Measurements from ENCODE around the gene HORMAD2.

Gene HORMAD2

DNA sequence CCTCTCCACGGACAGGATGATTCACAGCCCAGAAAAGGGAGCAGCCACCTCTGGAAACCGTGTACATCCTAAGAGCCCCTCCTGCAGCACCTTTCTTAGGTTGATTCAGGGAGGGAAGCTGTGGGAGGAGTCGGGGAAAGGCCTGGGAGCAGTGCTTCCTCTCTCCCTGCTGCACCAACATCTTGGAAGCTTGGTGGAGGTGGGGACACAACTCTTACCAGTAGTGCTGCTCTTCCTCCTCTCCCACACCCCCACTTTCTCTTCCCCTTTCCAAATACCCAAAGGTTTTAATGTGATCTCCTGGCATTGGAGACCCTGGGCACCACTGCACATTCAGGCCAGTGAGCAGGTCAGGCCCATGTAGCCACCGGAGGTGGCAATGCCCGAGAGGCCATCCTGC is 46.4 kb upstream of the HORMAD2 start:
- no CpG with 5 or more reads among the region's 5 CpGs for WGBS (ENCODE audit: extremely low coverage, insufficient coverage, insufficient read length)
- Histone ChIP-seq H3K27me3 (ENCODE audit: insufficient read depth, low read length) (no peaks in the 10 kb centered on the region), H3K4me1 (ENCODE audit: control insufficient read depth in 1 of 2, insufficient read depth in 2 of 2, low read length in 2 of 2) (peaks cover 20 to 27% of the 10 kb centered on the region in 2 experiments), H3K79me1 (ENCODE audit: low read length) (peaks cover 7% of the 10 kb centered on the region), H3K4me3 (ENCODE audit: low read depth, low read length) (no peak overlapping the region), H2AK5ac (ENCODE audit: low read length) (no peak overlapping the region), H3K23ac (ENCODE audit: low read length) (no peak overlapping the region), H3K14ac (ENCODE audit: low read length) (no peak overlapping the region), H3K4me2 (ENCODE audit: low read length) (no peak overlapping the region), H4K91ac (ENCODE audit: low read depth, low read length) (no peak overlapping the region), H2AFZ (ENCODE audit: insufficient read depth, low read length, poor library complexity) (no peak overlapping the region), H3K9me3 (ENCODE audit: insufficient read depth, low read depth, low read length) (no peaks in the 10 kb centered on the region), H2BK120ac (ENCODE audit: insufficient read depth, low read length, poor library complexity) (no peak overlapping the region), H3K79me2 (ENCODE audit: control insufficient read depth, insufficient read depth, low read length, poor library complexity) (peaks cover 4% of the 10 kb centered on the region), H3K18ac (ENCODE audit: low read length) (no peak overlapping the region), H4K8ac (ENCODE audit: low read depth, low read length) (no peak overlapping the region), H3K9ac (ENCODE audit: low read length) (no peak overlapping the region), H3K36me3 (ENCODE audit: control insufficient read depth in 1 of 2, insufficient read depth in 2 of 2, low read length in 2 of 2) (peaks cover 0 to 1% of the 10 kb centered on the region in 2 experiments), H3K27ac (ENCODE audit: low read depth, low read length) (no peak overlapping the region), H4K12ac (ENCODE audit: low read depth, low read length) (no peak overlapping the region), H3K4ac (ENCODE audit: low read depth, low read length) (no peak overlapping the region), H2BK5ac (ENCODE audit: low read depth, low read length, poor library complexity) (no peak overlapping the region), H2BK12ac (ENCODE audit: low read length) (no peak overlapping the region)
- DNase-seq = no peak

GRCh38 chr22:30036656-30037055 is 43.6 kb upstream of the HORMAD2 start:
- H3K4ac ChIP-seq (ENCODE audit: low read depth, low read length) = no peak overlapping the region
- H2AK5ac ChIP-seq (ENCODE audit: low read length) = no peak overlapping the region
- H2BK120ac ChIP-seq (ENCODE audit: insufficient read depth, low read length, poor library complexity) = no peak overlapping the region
- H3K4me2 ChIP-seq (ENCODE audit: low read length) = no peak overlapping the region
- no peak overlapping the region for H2AFZ ChIP-seq (ENCODE audit: insufficient read depth, low read length, poor library complexity)
- no peaks in the 10 kb centered on the region for H3K9me3 ChIP-seq (ENCODE audit: insufficient read depth, low read depth, low read length)
- H4K12ac ChIP-seq (ENCODE audit: low read depth, low read length) = no peak overlapping the region
- H3K36me3 ChIP-seq (ENCODE audit: control insufficient read depth in 1 of 2, insufficient read depth in 2 of 2, low read length in 2 of 2) = no peaks in the 10 kb centered on the region
- H4K91ac ChIP-seq (ENCODE audit: low read depth, low read length) = peak overlapping the region; percentile 41
- no peak overlapping the region for H3K23ac ChIP-seq (ENCODE audit: low read length)
- H3K9ac ChIP-seq (ENCODE audit: low read length) = no peak overlapping the region
- no peak overlapping the region for H3K14ac ChIP-seq (ENCODE audit: low read length)
- H2BK5ac ChIP-seq (ENCODE audit: low read depth, low read length, poor library complexity) = no peak overlapping the region
- H3K4me1 ChIP-seq (ENCODE audit: control insufficient read depth in 1 of 2, insufficient read depth in 2 of 2, low read length in 2 of 2) = peaks cover 22 to 31% of the 10 kb centered on the region in 2 experiments
- DNase-seq = peak; percentile 88 to 91
- H2BK12ac ChIP-seq (ENCODE audit: low read length) = no peak overlapping the region
- no CpG with 5 or more reads among the region's 2 CpGs for WGBS (ENCODE audit: extremely low coverage, insufficient coverage, insufficient read length)
- H3K27me3 ChIP-seq (ENCODE audit: insufficient read depth, low read length) = no peaks in the 10 kb centered on the region
- peaks cover 8% of the 10 kb centered on the region for H3K79me1 ChIP-seq (ENCODE audit: low read length)
- peak overlapping the region; percentile 5 for H3K18ac ChIP-seq (ENCODE audit: low read length)
- H4K8ac ChIP-seq (ENCODE audit: low read depth, low read length) = peak overlapping the region; percentile 8
- H3K4me3 ChIP-seq (ENCODE audit: low read depth, low read length) = no peak overlapping the region
- no peak overlapping the region for H3K27ac ChIP-seq (ENCODE audit: low read depth, low read length)
- peaks cover 4% of the 10 kb centered on the region for H3K79me2 ChIP-seq (ENCODE audit: control insufficient read depth, insufficient read depth, low read length, poor library complexity)

DNA sequence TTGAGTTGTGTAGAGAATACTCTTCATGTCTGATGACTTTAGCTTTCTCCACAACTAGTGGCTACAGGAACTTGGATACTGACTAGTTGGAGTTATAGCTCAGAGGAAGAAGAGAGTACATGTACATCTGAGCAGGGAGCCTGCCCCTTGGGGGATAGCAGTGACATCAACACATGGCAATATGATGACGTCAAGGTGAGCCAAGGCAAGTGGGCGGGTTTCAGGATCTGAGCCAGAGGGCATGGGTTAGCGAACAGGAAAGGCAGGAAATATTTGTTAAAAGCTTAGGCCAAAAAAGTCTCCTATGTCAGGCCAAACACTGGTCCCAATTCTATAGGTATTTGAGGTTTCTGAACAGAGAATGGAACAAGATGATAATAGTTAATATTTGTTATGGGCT is 42.0 kb upstream of the HORMAD2 start:
- DNase-seq = peak; percentile 66 to 79
- Histone ChIP-seq H4K91ac (ENCODE audit: low read depth, low read length) (no peak overlapping the region), H3K4ac (ENCODE audit: low read depth, low read length) (no peak overlapping the region), H4K8ac (ENCODE audit: low read depth, low read length) (no peak overlapping the region), H3K27ac (ENCODE audit: low read depth, low read length) (no peak overlapping the region), H3K4me2 (ENCODE audit: low read length) (no peak overlapping the region), H2AFZ (ENCODE audit: insufficient read depth, low read length, poor library complexity) (no peak overlapping the region), H4K12ac (ENCODE audit: low read depth, low read length) (no peak overlapping the region), H2BK5ac (ENCODE audit: low read depth, low read length, poor library complexity) (no peak overlapping the region), H2BK12ac (ENCODE audit: low read length) (no peak overlapping the region), H3K79me2 (ENCODE audit: control insufficient read depth, insufficient read depth, low read length, poor library complexity) (peaks cover 4% of the 10 kb centered on the region), H3K36me3 (ENCODE audit: control insufficient read depth in 1 of 2, insufficient read depth in 2 of 2, low read length in 2 of 2) (no peaks in the 10 kb centered on the region), H3K18ac (ENCODE audit: low read length) (no peak overlapping the region), H2BK120ac (ENCODE audit: insufficient read depth, low read length, poor library complexity) (no peak overlapping the region), H3K79me1 (ENCODE audit: low read length) (peaks cover 8% of the 10 kb centered on the region), H3K23ac (ENCODE audit: low read length) (no peak overlapping the region), H3K14ac (ENCODE audit: low read length) (no peak overlapping the region), H3K4me1 (ENCODE audit: control insufficient read depth in 1 of 2, insufficient read depth in 2 of 2, low read length in 2 of 2) (peaks cover 22 to 31% of the 10 kb centered on the region in 2 experiments), H3K9me3 (ENCODE audit: insufficient read depth, low read depth, low read length) (no peaks in the 10 kb centered on the region), H3K27me3 (ENCODE audit: insufficient read depth, low read length) (no peaks in the 10 kb centered on the region), H3K4me3 (ENCODE audit: low read depth, low read length) (no peak overlapping the region), H2AK5ac (ENCODE audit: low read length) (no peak overlapping the region), H3K9ac (ENCODE audit: low read length) (no peak overlapping the region)
- WGBS (ENCODE audit: extremely low coverage, insufficient coverage, insufficient read length) = no CpG with 5 or more reads among the region's 3 CpGs

GRCh38 chr22:30040499-30041260 is 39.6 kb upstream of the HORMAD2 start:
- H3K9ac ChIP-seq (ENCODE audit: low read length) = no peak overlapping the region
- H3K4me3 ChIP-seq (ENCODE audit: low read depth, low read length) = peak overlapping the region; percentile 19
- no peak overlapping the region for H3K23ac ChIP-seq (ENCODE audit: low read length)
- H3K79me1 ChIP-seq (ENCODE audit: low read length) = peaks cover 8% of the 10 kb centered on the region
- no peak overlapping the region for H2AK5ac ChIP-seq (ENCODE audit: low read length)
- H3K36me3 ChIP-seq (ENCODE audit: control insufficient read depth in 1 of 2, insufficient read depth in 2 of 2, low read length in 2 of 2) = no peaks in the 10 kb centered on the region
- DNase-seq = no peak
- H2BK120ac ChIP-seq (ENCODE audit: insufficient read depth, low read length, poor library complexity) = no peak overlapping the region
- WGBS (ENCODE audit: extremely low coverage, insufficient coverage, insufficient read length) = no CpG with 5 or more reads among the region's 11 CpGs
- H3K9me3 ChIP-seq (ENCODE audit: insufficient read depth, low read depth, low read length) = no peaks in the 10 kb centered on the region
- H2BK5ac ChIP-seq (ENCODE audit: low read depth, low read length, poor library complexity) = no peak overlapping the region
- no peaks in the 10 kb centered on the region for H3K27me3 ChIP-seq (ENCODE audit: insufficient read depth, low read length)
- no peak overlapping the region for H3K4me2 ChIP-seq (ENCODE audit: low read length)
- H2AFZ ChIP-seq (ENCODE audit: insufficient read depth, low read length, poor library complexity) = no peak overlapping the region
- no peak overlapping the region for H3K4ac ChIP-seq (ENCODE audit: low read depth, low read length)
- peaks cover 21 to 23% of the 10 kb centered on the region in 2 experiments for H3K4me1 ChIP-seq (ENCODE audit: control insufficient read depth in 1 of 2, insufficient read depth in 2 of 2, low read length in 2 of 2)
- H4K12ac ChIP-seq (ENCODE audit: low read depth, low read length) = no peak overlapping the region
- no peak overlapping the region for H3K14ac ChIP-seq (ENCODE audit: low read length)
- no peak overlapping the region for H3K27ac ChIP-seq (ENCODE audit: low read depth, low read length)
- H3K79me2 ChIP-seq (ENCODE audit: control insufficient read depth, insufficient read depth, low read length, poor library complexity) = peaks cover 4% of the 10 kb centered on the region
- H4K91ac ChIP-seq (ENCODE audit: low read depth, low read length) = no peak overlapping the region
- no peak overlapping the region for H4K8ac ChIP-seq (ENCODE audit: low read depth, low read length)
- H2BK12ac ChIP-seq (ENCODE audit: low read length) = no peak overlapping the region
- H3K18ac ChIP-seq (ENCODE audit: low read length) = peak overlapping the region; percentile 52

Data from trophoblast cell (in vitro differentiated cells and primary cell).